BLaER1 treated with 17β-estradiol and CSF1 and Interleukin-3, amounts not matched to agents 10 nM and 100 nM (cell line): ENCODE measurements around the gene CSAG1.
"Not testable (repeated sequence)": the region's sequence is repeated elsewhere in the genome, so short reads cannot be mapped to it uniquely, and the experiment has no call there.

Source experiments
- H3K27ac ChIP-seq, 11 experiments: shearing (Covaris generic); formaldehyde crosslinking; 2 replicates each; pipeline ENCODE4 v1.8.1; 2022
- H3K27me3 ChIP-seq, 11 experiments: shearing (Covaris generic); formaldehyde crosslinking; 2 replicates each; pipeline ENCODE4 v1.8.1; 2022
- H3K36me3 ChIP-seq, 11 experiments: shearing (Covaris generic); formaldehyde crosslinking; 2 replicates each; pipeline ENCODE4 v1.8.1; 2022
- H3K4me1 ChIP-seq, 10 experiments: shearing (Covaris generic); formaldehyde crosslinking; 2 replicates each; pipeline ENCODE4 v1.8.1; 2022
- H3K4me2 ChIP-seq, 11 experiments: shearing (Covaris generic); formaldehyde crosslinking; 2 replicates each; pipeline ENCODE4 v1.8.1; 2022
- H3K4me3 ChIP-seq, 10 experiments: shearing (Covaris generic); formaldehyde crosslinking; 2 replicates each; pipeline ENCODE4 v1.8.1; 2022
- H3K9ac ChIP-seq, 11 experiments: shearing (Covaris generic); formaldehyde crosslinking; 2 replicates each; pipeline ENCODE4 v1.8.1; 2022
- H3K9me3 ChIP-seq, 11 experiments: shearing (Covaris generic); formaldehyde crosslinking; replicated peaks in 1 of 11; 2 replicates each; pipeline ENCODE4 v1.8.1; 2022
- H4K20me1 ChIP-seq, 11 experiments: shearing (Covaris generic); formaldehyde crosslinking; 2 replicates each; pipeline ENCODE4 v1.8.1; 2022
- Cebpa-rat ChIP-seq, 11 experiments: shearing (Covaris generic); IDR thresholded peaks; 2 replicates each; pipeline ENCODE4 v1.8.1; 2022

CSAG1 gene

DNA sequence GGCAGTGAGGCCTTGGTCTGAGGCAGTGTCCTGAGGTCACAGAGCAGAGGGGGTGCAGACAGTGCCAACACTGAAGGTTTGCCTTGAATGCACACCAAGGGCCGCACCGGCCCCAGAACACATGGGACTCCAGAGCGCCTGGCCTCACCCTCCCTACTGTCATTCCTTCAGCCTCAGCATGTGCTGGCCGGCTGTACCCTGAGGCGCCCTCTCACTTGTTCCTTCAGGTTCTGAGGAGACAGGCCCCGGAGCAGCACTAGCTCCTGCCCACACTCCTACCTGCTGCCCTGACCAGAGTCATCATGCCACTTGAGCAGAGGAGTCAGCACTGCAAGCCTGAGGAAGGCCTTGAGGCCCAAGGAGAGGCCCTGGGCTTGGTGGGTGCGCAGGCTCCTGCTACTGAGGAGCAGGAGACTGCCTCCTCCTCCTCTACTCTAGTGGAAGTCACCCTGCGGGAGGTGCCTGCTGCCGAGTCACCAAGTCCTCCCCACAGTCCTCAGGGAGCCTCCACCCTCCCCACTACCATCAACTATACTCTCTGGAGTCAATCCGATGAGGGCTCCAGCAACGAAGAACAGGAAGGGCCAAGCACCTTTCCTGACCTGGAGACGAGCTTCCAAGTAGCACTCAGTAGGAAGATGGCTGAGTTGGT is 2.5 kb upstream of the CSAG1 start:
- Histone ChIP-seq H3K4me3 (no peak overlapping the region), H3K4me2 (no peak overlapping the region), H4K20me1 (no peaks in the 10 kb centered on the region; a peak in 1 of 22 replicates), H3K9me3 (no peaks in the 10 kb centered on the region; a peak in 1 of 22 replicates), H3K4me1 (no peaks in the 10 kb centered on the region), H3K27me3 (peaks cover 62 to 92% (median 85%) of the 10 kb centered on the region in 11 experiments), H3K27ac (no peak overlapping the region), H3K9ac (no peak overlapping the region), H3K36me3 (no peaks in the 10 kb centered on the region)
- TF ChIP-seq Cebpa-rat (IDR thresholded peaks at IDR 0.05): no peak

- Histone ChIP-seq H3K4me2 (no peak overlapping the region), H3K27ac (no peak overlapping the region), H3K9ac (no peak overlapping the region), H3K9me3 (no peaks in the 10 kb centered on the region; a peak in 1 of 22 replicates), H3K36me3 (no peaks in the 10 kb centered on the region), H3K27me3 (peaks cover 64 to 91% (median 85%) of the 10 kb centered on the region in 11 experiments), H4K20me1 (no peaks in the 10 kb centered on the region; a peak in 1 of 22 replicates), H3K4me1 (no peaks in the 10 kb centered on the region), H3K4me3 (no peak overlapping the region)
- TF ChIP-seq Cebpa-rat (IDR thresholded peaks at IDR 0.05): no peak
Observed at GRCh38 chrX:152735101-152735500, 1.6 kb upstream of the CSAG1 start.

DNA sequence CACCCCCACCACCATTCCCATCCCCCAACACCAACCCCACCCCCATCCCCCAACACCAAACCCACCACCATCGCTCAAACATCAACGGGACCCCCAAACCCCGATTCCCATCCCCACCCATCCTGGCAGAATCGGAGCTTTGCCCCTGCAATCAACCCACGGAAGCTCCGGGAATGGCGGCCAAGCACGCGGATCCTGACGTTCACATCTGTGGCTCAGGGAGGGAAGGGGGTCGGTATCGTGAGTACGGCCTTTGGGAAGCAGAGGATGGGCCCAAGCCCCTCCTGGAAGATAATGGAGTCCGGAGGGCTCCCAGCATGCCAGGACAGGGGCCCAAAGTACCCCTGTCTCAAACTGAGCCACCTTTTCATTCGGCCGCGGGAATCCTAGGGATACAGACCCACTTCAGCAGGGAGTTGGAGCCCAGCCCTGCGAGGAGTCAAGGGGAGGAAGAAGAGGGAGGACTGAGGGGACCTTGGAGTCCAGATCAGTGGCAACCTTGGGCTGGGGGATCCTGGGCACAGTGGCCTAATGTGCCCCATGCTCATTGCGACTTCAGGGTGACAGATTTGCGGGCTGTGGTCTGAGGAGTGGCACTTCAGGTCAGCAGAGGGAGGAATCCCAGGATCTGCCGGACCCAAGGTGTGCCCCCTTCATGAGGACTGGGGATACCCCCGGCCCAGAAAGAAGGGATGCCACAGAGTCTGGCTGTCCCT is 780 bp upstream of the CSAG1 start:
- H3K27me3 ChIP-seq: peaks cover 63 to 89% (median 83%) of the 10 kb centered on the region in 11 experiments
- not testable (repeated sequence) for H3K9ac ChIP-seq, H3K4me2 ChIP-seq, H3K36me3 ChIP-seq, H3K27ac ChIP-seq, H4K20me1 ChIP-seq, H3K9me3 ChIP-seq, H3K4me1 ChIP-seq, H3K4me3 ChIP-seq

GRCh38 chrX:152725409-152725808 is 8.1 kb downstream of the CSAG1 start:
- H3K36me3 ChIP-seq: no peaks in the 10 kb centered on the region
- H3K9me3 ChIP-seq: peaks cover 0 to 11% (median 0%) of the 10 kb centered on the region in 11 experiments; a peak in 1 of 22 replicates
- no peak for TF ChIP-seq Cebpa-rat (IDR thresholded peaks at IDR 0.05)
- H3K9ac ChIP-seq: no peak overlapping the region
- no peak overlapping the region for H3K4me3 ChIP-seq
- H3K27ac ChIP-seq: no peak overlapping the region
- no peak overlapping the region for H3K4me2 ChIP-seq
- H3K27me3 ChIP-seq: peaks cover 32 to 50% (median 47%) of the 10 kb centered on the region in 11 experiments
- H3K4me1 ChIP-seq: no peaks in the 10 kb centered on the region
- H4K20me1 ChIP-seq: no peaks in the 10 kb centered on the region

- not testable (repeated sequence) for H3K4me3 ChIP-seq, H3K27ac ChIP-seq, H3K9ac ChIP-seq, H3K9me3 ChIP-seq, H3K4me1 ChIP-seq, H3K36me3 ChIP-seq, H4K20me1 ChIP-seq, H3K27me3 ChIP-seq, H3K4me2 ChIP-seq
Observed at GRCh38 chrX:152713815-152714787, 19.4 kb downstream of the CSAG1 start, which contains the start of gene MAGEA2B. Gene MAGEA2B (plus strand): TSS chrX:152714628. CDS start chrX:152717107, 2,479 bp downstream.

DNA sequence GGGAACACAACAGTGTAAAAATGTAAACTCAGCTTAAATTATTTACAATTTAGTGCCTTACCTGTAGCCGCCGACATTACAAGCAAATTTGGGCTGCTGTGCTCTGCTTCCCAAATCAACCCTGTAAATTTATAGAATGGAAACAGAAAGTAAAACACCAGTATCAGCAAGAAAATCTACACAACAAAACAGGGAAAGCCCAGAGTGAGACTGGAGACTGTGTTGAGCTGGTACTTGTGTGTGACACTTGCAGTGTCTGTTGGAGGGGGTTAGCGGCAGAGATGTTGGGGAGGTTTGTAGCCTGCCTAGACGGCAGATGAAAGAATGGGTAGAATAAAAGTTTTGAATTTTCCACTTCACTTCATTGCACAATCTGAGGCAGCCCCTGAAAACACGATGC is 20.3 kb downstream of the CSAG1 start:
- H4K20me1 ChIP-seq, H3K9ac ChIP-seq, H3K4me3 ChIP-seq, H3K27ac ChIP-seq, H3K27me3 ChIP-seq, H3K9me3 ChIP-seq, H3K36me3 ChIP-seq, H3K4me1 ChIP-seq, H3K4me2 ChIP-seq: not testable (repeated sequence)

DNA sequence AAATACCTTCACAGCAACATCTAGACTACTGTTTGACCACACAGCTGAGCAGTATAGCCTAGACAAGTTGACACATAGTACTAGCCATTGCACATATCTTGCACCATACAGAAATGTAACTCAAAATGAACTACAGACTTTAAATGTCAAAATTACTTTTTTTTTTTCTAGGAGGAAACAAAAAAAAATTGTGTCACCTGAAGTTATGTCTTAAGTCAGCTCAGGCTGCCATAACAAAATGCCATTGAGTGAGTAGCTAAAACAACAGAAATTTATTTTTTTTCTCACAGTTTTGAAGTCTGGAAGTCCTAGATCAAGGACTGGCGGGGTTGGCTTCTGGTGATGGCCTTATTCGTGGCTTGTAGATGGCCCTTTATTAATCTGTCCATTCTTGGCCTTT is 24.3 kb downstream of the CSAG1 start, which contains the start of gene CSAG2:
Gene CSAG2, minus strand, starts transcription at position 101 of the 400 bp plus-strand sequence. CDS start 161 bp downstream, outside the sequence.
- H3K27me3 ChIP-seq, H3K4me2 ChIP-seq, H3K4me1 ChIP-seq, H3K4me3 ChIP-seq, H3K9me3 ChIP-seq, H4K20me1 ChIP-seq, H3K9ac ChIP-seq, H3K27ac ChIP-seq, H3K36me3 ChIP-seq: not testable (repeated sequence)

DNA sequence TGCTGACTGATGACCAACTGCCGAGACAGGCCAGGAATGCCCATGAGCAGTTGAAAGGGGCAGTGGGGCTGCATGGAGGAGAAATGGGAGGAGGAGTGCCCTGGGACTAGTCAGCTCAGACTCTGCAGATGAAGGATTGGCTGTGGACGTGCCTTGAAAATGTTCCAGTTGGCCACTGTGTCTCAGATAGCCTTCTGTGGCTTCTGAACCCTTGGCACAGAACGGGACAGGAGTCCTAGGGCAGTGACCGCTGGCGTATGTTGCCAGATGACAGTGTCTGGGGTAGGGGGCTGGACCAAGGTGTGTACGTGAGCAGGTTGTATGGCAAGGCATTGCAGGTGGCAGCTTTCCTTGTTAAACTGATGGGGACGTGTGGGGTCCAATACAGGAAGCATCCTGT is 27.0 kb downstream of the CSAG1 start:
- not testable (repeated sequence) for H3K27ac ChIP-seq, H3K36me3 ChIP-seq, H3K4me3 ChIP-seq, H4K20me1 ChIP-seq, H3K27me3 ChIP-seq, H3K4me1 ChIP-seq, H3K4me2 ChIP-seq, H3K9me3 ChIP-seq, H3K9ac ChIP-seq

DNA sequence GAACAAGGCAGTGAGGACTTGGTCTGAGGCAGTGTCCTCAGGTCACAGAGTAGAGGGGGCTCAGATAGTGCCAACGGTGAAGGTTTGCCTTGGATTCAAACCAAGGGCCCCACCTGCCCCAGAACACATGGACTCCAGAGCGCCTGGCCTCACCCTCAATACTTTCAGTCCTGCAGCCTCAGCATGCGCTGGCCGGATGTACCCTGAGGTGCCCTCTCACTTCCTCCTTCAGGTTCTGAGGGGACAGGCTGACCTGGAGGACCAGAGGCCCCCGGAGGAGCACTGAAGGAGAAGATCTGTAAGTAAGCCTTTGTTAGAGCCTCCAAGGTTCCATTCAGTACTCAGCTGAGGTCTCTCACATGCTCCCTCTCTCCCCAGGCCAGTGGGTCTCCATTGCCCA is 33.1 kb downstream of the CSAG1 start:
- H3K4me1 ChIP-seq, H3K36me3 ChIP-seq, H3K27me3 ChIP-seq, H3K4me3 ChIP-seq, H3K9ac ChIP-seq, H3K27ac ChIP-seq, H4K20me1 ChIP-seq, H3K9me3 ChIP-seq, H3K4me2 ChIP-seq: not testable (repeated sequence)

DNA sequence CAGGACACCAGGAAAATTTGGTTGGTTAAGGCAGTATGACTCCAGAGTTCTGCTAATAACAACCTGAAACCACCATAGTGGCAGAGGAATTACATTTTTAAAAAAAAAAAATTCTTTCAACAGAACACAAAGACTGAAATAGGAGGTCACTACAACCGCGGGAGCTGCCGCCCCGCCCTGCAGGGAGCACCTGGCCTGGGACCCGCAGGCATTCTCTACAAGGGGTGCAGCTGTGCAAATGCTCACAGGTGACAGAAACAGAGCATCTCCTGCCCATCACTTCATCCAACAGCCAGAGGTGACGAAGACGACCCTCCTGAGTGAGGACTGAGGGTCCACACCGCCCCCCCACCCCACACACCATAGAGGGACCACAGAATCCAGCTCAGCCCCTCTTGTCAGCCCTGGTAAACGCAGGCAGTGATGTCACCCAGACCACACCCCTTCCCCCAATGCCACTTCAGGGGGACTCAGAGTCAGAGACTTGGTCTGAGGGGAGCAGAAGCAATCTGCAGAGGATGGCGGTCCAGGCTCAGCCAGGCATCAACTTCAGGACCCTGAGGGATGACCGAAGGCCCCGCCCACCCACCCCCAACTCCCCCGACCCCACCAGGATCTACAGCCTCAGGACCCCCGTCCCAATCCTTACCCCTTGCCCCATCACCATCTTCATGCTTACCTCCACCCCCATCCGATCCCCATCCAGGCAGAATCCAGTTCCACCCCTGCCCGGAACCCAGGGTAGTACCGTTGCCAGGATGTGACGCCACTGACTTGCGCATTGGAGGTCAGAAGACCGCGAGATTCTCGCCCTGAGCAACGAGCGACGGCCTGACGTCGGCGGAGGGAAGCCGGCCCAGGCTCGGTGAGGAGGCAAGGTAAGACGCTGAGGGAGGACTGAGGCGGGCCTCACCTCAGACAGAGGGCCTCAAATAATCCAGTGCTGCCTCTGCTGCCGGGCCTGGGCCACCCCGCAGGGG is 35.3 kb downstream of the CSAG1 start, which contains the start of gene MAGEA3:
Gene MAGEA3, plus strand, starts transcription at position 843 of the 980 bp plus-strand sequence. CDS start 2,039 bp downstream, outside the sequence.
- H3K27ac ChIP-seq, H3K4me2 ChIP-seq, H3K36me3 ChIP-seq, H3K4me3 ChIP-seq, H3K4me1 ChIP-seq, H3K27me3 ChIP-seq, H3K9ac ChIP-seq, H4K20me1 ChIP-seq, H3K9me3 ChIP-seq: not testable (repeated sequence)

GRCh38 chrX:152681012-152681411 is 52.5 kb downstream of the CSAG1 start:
- H3K4me2 ChIP-seq, H3K4me1 ChIP-seq, H4K20me1 ChIP-seq, H3K36me3 ChIP-seq, H3K9ac ChIP-seq, H3K4me3 ChIP-seq, H3K27ac ChIP-seq, H3K9me3 ChIP-seq: not testable (repeated sequence)
- peaks cover 0 to 16% (median 4%) of the 10 kb centered on the region in 11 experiments; a peak in 11 of 22 replicates for H3K27me3 ChIP-seq
